ENCODE measurements around the gene TRIM5. TPM values are rescaled to one million over a fixed set of nuclear protein-coding genes. Genes with fewer than 3 reads are reported as not detected.
A peak's percentile ranks its signal among the peaks of the same experiment; 100 is the strongest.

TRIM5 gene
- total and polyA plus RNA-seq, 2 experiments from 2014 or later, result 14.2 to 30.1 TPM

DNA sequence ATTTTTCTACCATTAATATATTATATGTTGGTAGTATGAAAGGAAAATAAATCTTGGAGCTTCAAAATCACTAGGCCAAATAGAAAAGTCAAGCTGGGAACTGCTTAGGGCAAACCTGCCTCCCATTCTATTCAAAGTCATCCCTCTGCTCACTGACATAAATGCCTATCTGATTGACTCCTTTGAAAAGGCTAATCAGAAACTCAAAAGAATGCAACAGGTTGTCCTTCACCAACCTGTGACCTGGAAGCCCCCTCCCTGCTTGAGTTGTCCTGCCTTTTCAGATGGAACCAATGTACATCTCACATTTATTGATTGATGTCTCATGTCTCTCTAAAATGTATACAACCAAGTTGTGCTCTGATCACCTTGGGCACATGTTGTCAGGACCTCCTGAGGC, 63.3 kb downstream of the TRIM5 start:
- Histone ChIP-seq H3K9me2 (replicated peaks; ENCODE audit: insufficient read depth) (no peaks in the 10 kb centered on the region), H3K9me3 (ENCODE audit: low read depth) (no peaks in the 10 kb centered on the region), H3K27me3 (no peaks in the 10 kb centered on the region), H3K27ac (peak overlapping the region; percentile 84), H2AFZ (no peak overlapping the region), H4K20me1 (ENCODE audit: insufficient read depth, poor library complexity, severe bottlenecking) (no peaks in the 10 kb centered on the region), H3K4me3 (no peak overlapping the region), H3K4me2 (peak overlapping the region; percentile 65), H3K79me2 (no peaks in the 10 kb centered on the region), H3K36me3 (replicated peaks; ENCODE audit: insufficient read depth, low read depth) (no peaks in the 10 kb centered on the region), H3K4me1 (ENCODE audit: insufficient read depth) (peaks cover 37% of the 10 kb centered on the region)
- no peak for DNase-seq (ENCODE audit: low spot score)
- TF ChIP-seq EZH2phosphoT487 (IDR thresholded peaks at IDR 0.05; ENCODE audit: low read depth, severe bottlenecking, unreplicated experiment), result no peak
- no peak for TF ChIP-seq EZH2 (IDR thresholded peaks at IDR 0.05; ENCODE audit: borderline replicate concordance)
- TF ChIP-seq, protein P1, sequence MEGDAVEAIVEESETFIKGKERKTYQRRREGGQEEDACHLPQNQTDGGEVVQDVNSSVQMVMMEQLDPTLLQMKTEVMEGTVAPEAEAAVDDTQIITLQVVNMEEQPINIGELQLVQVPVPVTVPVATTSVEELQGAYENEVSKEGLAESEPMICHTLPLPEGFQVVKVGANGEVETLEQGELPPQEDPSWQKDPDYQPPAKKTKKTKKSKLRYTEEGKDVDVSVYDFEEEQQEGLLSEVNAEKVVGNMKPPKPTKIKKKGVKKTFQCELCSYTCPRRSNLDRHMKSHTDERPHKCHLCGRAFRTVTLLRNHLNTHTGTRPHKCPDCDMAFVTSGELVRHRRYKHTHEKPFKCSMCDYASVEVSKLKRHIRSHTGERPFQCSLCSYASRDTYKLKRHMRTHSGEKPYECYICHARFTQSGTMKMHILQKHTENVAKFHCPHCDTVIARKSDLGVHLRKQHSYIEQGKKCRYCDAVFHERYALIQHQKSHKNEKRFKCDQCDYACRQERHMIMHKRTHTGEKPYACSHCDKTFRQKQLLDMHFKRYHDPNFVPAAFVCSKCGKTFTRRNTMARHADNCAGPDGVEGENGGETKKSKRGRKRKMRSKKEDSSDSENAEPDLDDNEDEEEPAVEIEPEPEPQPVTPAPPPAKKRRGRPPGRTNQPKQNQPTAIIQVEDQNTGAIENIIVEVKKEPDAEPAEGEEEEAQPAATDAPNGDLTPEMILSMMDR (IDR thresholded peaks at IDR 0.05; ENCODE audit: poor library complexity), result no peak

DNA sequence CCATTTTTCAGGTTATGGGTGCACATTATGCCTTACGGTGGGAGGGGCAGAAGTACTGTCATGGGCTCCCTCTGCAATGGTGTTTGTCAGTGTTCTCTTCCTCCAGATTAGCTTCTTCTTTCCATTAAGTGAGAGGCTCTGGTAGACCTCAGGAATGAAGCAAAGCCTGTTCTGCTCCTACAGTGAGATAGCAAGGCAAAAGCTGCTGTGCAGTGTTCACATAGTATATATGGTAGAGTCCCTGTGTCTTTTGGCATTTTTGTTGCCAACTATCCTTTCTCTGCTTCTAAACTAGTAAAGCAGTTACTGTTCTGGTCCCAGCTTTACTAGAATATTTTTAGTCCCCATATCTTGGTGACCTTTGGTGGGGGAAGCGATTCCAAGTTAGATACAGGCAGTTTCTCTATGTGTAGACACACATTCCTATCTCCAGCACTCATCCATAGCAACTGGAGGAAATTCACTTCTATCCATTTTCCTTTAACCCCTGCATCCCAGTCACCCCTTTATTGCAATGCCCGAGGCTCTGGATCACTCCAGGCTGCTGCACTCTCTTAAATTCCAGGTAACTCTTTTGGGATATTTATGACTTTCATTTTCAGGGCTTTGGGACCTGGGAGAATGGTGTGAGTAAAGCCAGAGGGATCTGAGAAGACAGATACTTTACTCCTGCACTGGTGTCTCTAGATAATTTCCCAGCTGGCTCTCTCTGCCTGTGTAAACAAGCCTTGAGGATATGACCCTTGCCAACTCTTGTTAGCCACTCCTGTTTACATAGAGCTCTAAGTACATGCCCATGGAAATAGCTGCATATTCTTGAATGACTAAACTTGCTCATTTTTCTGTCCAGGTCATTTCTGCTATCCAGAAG, 64.0 kb downstream of the TRIM5 start:
- Histone ChIP-seq H3K79me2 (no peaks in the 10 kb centered on the region), H2AFZ (peak overlapping the region; percentile 20), H3K27me3 (no peaks in the 10 kb centered on the region), H3K4me2 (peak overlapping the region; percentile 65), H3K9me2 (replicated peaks; ENCODE audit: insufficient read depth) (no peaks in the 10 kb centered on the region), H4K20me1 (ENCODE audit: insufficient read depth, poor library complexity, severe bottlenecking) (no peaks in the 10 kb centered on the region), H3K27ac (peak overlapping the region; percentile 84), H3K4me1 (ENCODE audit: insufficient read depth) (peaks cover 31% of the 10 kb centered on the region), H3K36me3 (replicated peaks; ENCODE audit: insufficient read depth, low read depth) (no peaks in the 10 kb centered on the region), H3K9me3 (ENCODE audit: low read depth) (no peaks in the 10 kb centered on the region), H3K4me3 (no peak overlapping the region)
- no peak for TF ChIP-seq EZH2 (IDR thresholded peaks at IDR 0.05; ENCODE audit: borderline replicate concordance)
- TF ChIP-seq EZH2phosphoT487 (IDR thresholded peaks at IDR 0.05; ENCODE audit: low read depth, severe bottlenecking, unreplicated experiment), result no peak
- TF ChIP-seq, protein P1 (IDR thresholded peaks at IDR 0.05; ENCODE audit: poor library complexity), result no peak
- peak; percentile 73 for DNase-seq (ENCODE audit: low spot score)
- 29% methylated on average over 3 of the region's 3 CpGs for WGBS (ENCODE audit: low lambda C conversion rate, missing lambda C conversion rate)

DNA sequence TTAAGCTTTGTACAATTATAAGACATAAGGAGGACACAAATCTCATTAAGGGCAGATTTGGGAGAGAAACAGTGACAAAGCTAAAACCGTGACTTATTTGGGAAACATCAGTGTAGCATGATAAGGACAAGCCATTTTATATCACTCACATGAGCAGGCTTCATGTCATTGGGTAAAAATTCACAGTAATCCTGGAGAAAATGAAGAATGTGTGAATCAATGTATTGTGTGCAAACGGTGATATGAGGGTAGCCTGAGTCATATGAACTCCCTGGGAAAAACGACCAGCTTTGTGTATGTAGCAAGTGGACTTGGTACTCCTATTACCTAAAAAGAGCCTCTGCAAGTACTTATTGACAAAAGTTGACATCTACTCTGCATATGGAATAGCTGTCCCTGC, 66.1 kb downstream of the TRIM5 start:
- peak; percentile 47 for DNase-seq (ENCODE audit: low spot score)
- Histone ChIP-seq H3K27me3 (no peaks in the 10 kb centered on the region), H3K4me3 (no peak overlapping the region), H3K9me2 (replicated peaks; ENCODE audit: insufficient read depth) (no peaks in the 10 kb centered on the region), H4K20me1 (ENCODE audit: insufficient read depth, poor library complexity, severe bottlenecking) (no peaks in the 10 kb centered on the region), H3K36me3 (replicated peaks; ENCODE audit: insufficient read depth, low read depth) (no peaks in the 10 kb centered on the region), H3K27ac (peak overlapping the region; percentile 49), H2AFZ (no peak overlapping the region), H3K79me2 (no peaks in the 10 kb centered on the region), H3K4me1 (ENCODE audit: insufficient read depth) (peaks cover 24% of the 10 kb centered on the region), H3K9me3 (ENCODE audit: low read depth) (no peaks in the 10 kb centered on the region), H3K4me2 (no peak overlapping the region)
- WGBS (ENCODE audit: low lambda C conversion rate, missing lambda C conversion rate), result 71% methylated on average over 3 of the region's 3 CpGs
- TF ChIP-seq EZH2 (IDR thresholded peaks at IDR 0.05; ENCODE audit: borderline replicate concordance), result no peak
- no peak for TF ChIP-seq EZH2phosphoT487 (IDR thresholded peaks at IDR 0.05; ENCODE audit: low read depth, severe bottlenecking, unreplicated experiment)
- TF ChIP-seq, protein P1 (IDR thresholded peaks at IDR 0.05; ENCODE audit: poor library complexity), result no peak

Other genes starting within 250 kb of the TRIM5 start
- not detected in 2 replicates for gene OR51I1, start 243.6 kb downstream of the TRIM5 start, total RNA-seq
- not detected in 2 replicates for gene OR51I1, start 243.6 kb downstream of the TRIM5 start, polyA plus RNA-seq
- not detected in 2 replicates for gene OR51I2, start 235.8 kb downstream of the TRIM5 start, total RNA-seq
- not detected in 2 replicates for gene OR51I2, start 235.8 kb downstream of the TRIM5 start, polyA plus RNA-seq
- gene OR52D1, start 196.4 kb downstream of the TRIM5 start, total RNA-seq, result not detected in 2 replicates
- gene OR52D1, start 196.4 kb downstream of the TRIM5 start, polyA plus RNA-seq, result not detected in 2 replicates
- gene UBQLN3, start 175.1 kb downstream of the TRIM5 start, total RNA-seq, result 0.50 TPM in 1 of 2 replicates, not detected in the other
- gene UBQLN3, start 175.1 kb downstream of the TRIM5 start, polyA plus RNA-seq, result not detected in 2 replicates
- gene UBQLNL, start 168.4 kb downstream of the TRIM5 start, total RNA-seq, result 0.53 and 0.76 TPM in 2 replicates
- 0.52 TPM in 1 of 2 replicates, not detected in the other for gene UBQLNL, start 168.4 kb downstream of the TRIM5 start, polyA plus RNA-seq
- gene OR52H1, start 136.5 kb downstream of the TRIM5 start, total RNA-seq, result 0.28 TPM in 1 of 2 replicates, not detected in the other
- not detected in 2 replicates for gene OR52H1, start 136.5 kb downstream of the TRIM5 start, polyA plus RNA-seq
- gene OR52B6, start 104.2 kb downstream of the TRIM5 start, total RNA-seq, result not detected in 2 replicates
- gene OR52B6, start 104.2 kb downstream of the TRIM5 start, polyA plus RNA-seq, result not detected in 2 replicates
- 6.6 and 10.7 TPM in 2 replicates for gene TRIM6, start 88.4 kb downstream of the TRIM5 start, total RNA-seq
- 4.3 and 8.0 TPM in 2 replicates for gene TRIM6, start 88.4 kb downstream of the TRIM5 start, polyA plus RNA-seq
- 10.5 and 14.6 TPM in 2 replicates for gene TRIM34, start 60.1 kb downstream of the TRIM5 start, total RNA-seq
- 2.7 and 3.6 TPM in 2 replicates for gene TRIM34, start 60.1 kb downstream of the TRIM5 start, polyA plus RNA-seq
- gene TRIM22, start 4.7 kb upstream of the TRIM5 start, total RNA-seq, result 15.4 TPM in 2 replicates
- gene TRIM22, start 4.7 kb upstream of the TRIM5 start, polyA plus RNA-seq, result 9.3 and 10.4 TPM in 2 replicates
- gene OR56B1, start 51.4 kb upstream of the TRIM5 start, total RNA-seq, result not detected in 2 replicates
- not detected in 2 replicates for gene OR56B1, start 51.4 kb upstream of the TRIM5 start, polyA plus RNA-seq
- not detected in 2 replicates for gene OR52N4, start 69.2 kb upstream of the TRIM5 start, total RNA-seq
- gene OR52N4, start 69.2 kb upstream of the TRIM5 start, polyA plus RNA-seq, result not detected in 2 replicates
- 0.16 TPM in 1 of 2 replicates, not detected in the other for gene OR52N5, start 98.3 kb upstream of the TRIM5 start, total RNA-seq
- not detected in 2 replicates for gene OR52N5, start 98.3 kb upstream of the TRIM5 start, polyA plus RNA-seq
- gene OR52N1, start 106.2 kb upstream of the TRIM5 start, total RNA-seq, result not detected in 2 replicates
- gene OR52N1, start 106.2 kb upstream of the TRIM5 start, polyA plus RNA-seq, result not detected in 2 replicates
- not detected in 2 replicates for gene OR52N2, start 123.8 kb upstream of the TRIM5 start, total RNA-seq
- not detected in 2 replicates for gene OR52N2, start 123.8 kb upstream of the TRIM5 start, polyA plus RNA-seq
- gene OR52E6, start 156.8 kb upstream of the TRIM5 start, total RNA-seq, result not detected in 2 replicates
- gene OR52E6, start 156.8 kb upstream of the TRIM5 start, polyA plus RNA-seq, result not detected in 2 replicates
- not detected in 2 replicates for gene OR52E8, start 172.6 kb upstream of the TRIM5 start, total RNA-seq
- not detected in 2 replicates for gene OR52E8, start 172.6 kb upstream of the TRIM5 start, polyA plus RNA-seq
- gene OR52E4, start 195.6 kb upstream of the TRIM5 start, total RNA-seq, result not detected in 2 replicates
- gene OR52E4, start 195.6 kb upstream of the TRIM5 start, polyA plus RNA-seq, result not detected in 2 replicates
- gene OR52E5, start 208.1 kb upstream of the TRIM5 start, total RNA-seq, result not detected in 2 replicates
- gene OR52E5, start 208.1 kb upstream of the TRIM5 start, polyA plus RNA-seq, result not detected in 2 replicates